Activated CD4-positive, alpha-beta memory T cell treated with anti-CD3 and anti-CD28 coated beads, Interleukin-2, amount 10 ng/mL, durations not matched to agents 7 days and 5 days (primary cell): ENCODE results near the gene IRAK4. TPM values are rescaled to one million over a fixed set of nuclear protein-coding genes. Genes with fewer than 3 reads are reported as not detected.
A peak's percentile ranks its signal among the peaks of the same experiment; 100 is the strongest.

ENCODE experiments used
- CTCF ChIA-PET: fragments of 350-600 bp; sonication (Branson Sonifier 250); formaldehyde crosslinking; loops from one replicate; lab custom pipeline; 2021; ENCODE audit warnings: antibody characterized with exemption, inconsistent platforms; lab: Charles Lee
- POLR2A ChIA-PET: fragments of 350-600 bp; sonication (Branson Sonifier 250); formaldehyde crosslinking; loops from one replicate; lab custom pipeline; 2021; ENCODE audit warnings: antibody characterized with exemption; lab: Charles Lee
- DNase-seq: peaks from one replicate; pipeline ENCODE4 v3.0.0-alpha.2; 2020
- H3K27ac Mint-ChIP-seq: one replicate; pipeline ENCODE4 v1.8.0; 2021; ENCODE audit warnings: mild to moderate bottlenecking, mixed read lengths
- H3K27me3 Mint-ChIP-seq: one replicate; pipeline ENCODE4 v1.8.0; 2021; ENCODE audit warnings: mixed read lengths
- H3K36me3 Mint-ChIP-seq: one replicate; pipeline ENCODE4 v1.8.0; 2021; ENCODE audit warnings: low read depth, mixed read lengths
- H3K4me1 Mint-ChIP-seq: one replicate; pipeline ENCODE4 v1.8.0; 2021; ENCODE audit warnings: mixed read lengths
- H3K4me3 Mint-ChIP-seq: one replicate; pipeline ENCODE4 v1.8.0; 2021; ENCODE audit warnings: mild to moderate bottlenecking, mixed read lengths
- H3K9me3 Mint-ChIP-seq: one replicate; pipeline ENCODE4 v1.8.0; 2021; ENCODE audit warnings: mixed read lengths
- total RNA-seq, 2 experiments: library from RNA; stranded (reverse); gene quantifications; one replicate each; pipeline ENCODE4 v1.2.3, GENCODE V29; 2021

Gene IRAK4
- total RNA-seq, result 10 to 100 TPM; 44.3 to 46.0 TPM

- Mint-ChIP-seq H3K4me3 (peak within 1 kb of the TSS; percentile 97), H3K4me1 (peaks cover 64% of the 10 kb centered on the region), H3K27ac (peak within 1 kb of the TSS; percentile 99), H3K9me3 (no peaks in the 10 kb centered on the region), H3K27me3 (no peaks in the 10 kb centered on the region), H3K36me3 (peaks cover 49% of the 10 kb centered on the region)
- peak; percentile 96 for DNase-seq
- POLR2A ChIA-PET, result interaction anchor here (0.8 to 4.2 kb wide), 15 partner anchors 9 to 124 kb away, joined by 3 to 88 read pairs (median 5); partner anchors contain the start of genes TMEM117 and TWF1
- CTCF ChIA-PET, result interaction anchor here (0.7 to 2.0 kb wide), 12 partner anchors 9 to 1338 kb away, joined by 3 to 8 read pairs (median 4); partner anchors contain the start of gene TWF1
Measured at GRCh38 chr12:43758728-43759563, at the start of gene IRAK4, which contains the start of gene PUS7L. IRAK4 (plus strand) TSS chr12:43758951; CDS start chr12:43768112, 9,161 bp downstream. PUS7L (minus strand) TSS chr12:43758790; CDS start chr12:43755245, 3,545 bp downstream.

- H3K4me3 Mint-ChIP-seq, result no peak overlapping the region
- no peaks in the 10 kb centered on the region for H3K36me3 Mint-ChIP-seq
- ChIA-PET POLR2A (no interaction called here), CTCF (no interaction called here)
- no peaks in the 10 kb centered on the region for H3K4me1 Mint-ChIP-seq
- H3K27ac Mint-ChIP-seq, result no peak overlapping the region
- DNase-seq, result no peak
- H3K27me3 Mint-ChIP-seq, result peaks cover 21% of the 10 kb centered on the region
- no peaks in the 10 kb centered on the region for H3K9me3 Mint-ChIP-seq
Measured at GRCh38 chr12:43711348-43711747, 47.4 kb upstream of the IRAK4 start.

- no peaks in the 10 kb centered on the region for H3K27me3 Mint-ChIP-seq
- ChIA-PET CTCF (no interaction called here), POLR2A (no interaction called here)
- H3K36me3 Mint-ChIP-seq, result peaks cover 19% of the 10 kb centered on the region
- no peak overlapping the region for H3K27ac Mint-ChIP-seq
- no peaks in the 10 kb centered on the region for H3K4me1 Mint-ChIP-seq
- no peak overlapping the region for H3K4me3 Mint-ChIP-seq
- DNase-seq, result no peak
- no peaks in the 10 kb centered on the region for H3K9me3 Mint-ChIP-seq
Measured at GRCh38 chr12:43722621-43723020, 36.1 kb upstream of the IRAK4 start.

GRCh38 chr12:43723134-43723533, 35.6 kb upstream of the IRAK4 start:
- CTCF ChIA-PET, result no interaction called here
- H3K27me3 Mint-ChIP-seq, result no peaks in the 10 kb centered on the region
- POLR2A ChIA-PET, result no interaction called here

GRCh38 chr12:43728117-43728516, 30.6 kb upstream of the IRAK4 start:
- H3K4me1 Mint-ChIP-seq, result peaks cover 6% of the 10 kb centered on the region
- H3K27ac Mint-ChIP-seq, result no peak overlapping the region
- ChIA-PET POLR2A (no interaction called here), CTCF (no interaction called here)
- no peak overlapping the region for H3K4me3 Mint-ChIP-seq
- H3K27me3 Mint-ChIP-seq, result no peaks in the 10 kb centered on the region
- no peaks in the 10 kb centered on the region for H3K9me3 Mint-ChIP-seq
- DNase-seq, result no peak
- H3K36me3 Mint-ChIP-seq, result peaks cover 24% of the 10 kb centered on the region

More at GRCh38 chr12:43723134-43723533, 35.6 kb upstream of the IRAK4 start:
- Mint-ChIP-seq H3K4me1 (no peaks in the 10 kb centered on the region), H3K36me3 (peaks cover 19% of the 10 kb centered on the region), H3K9me3 (no peaks in the 10 kb centered on the region), H3K27ac (no peak overlapping the region), H3K4me3 (no peak overlapping the region)
- DNase-seq, result no peak

- POLR2A ChIA-PET, result no interaction called here
Measured at GRCh38 chr12:43728698-43729097, 30.1 kb upstream of the IRAK4 start.

GRCh38 chr12:43730283-43730682, 28.5 kb upstream of the IRAK4 start:
- no peaks in the 10 kb centered on the region for H3K9me3 Mint-ChIP-seq
- no peak overlapping the region for H3K27ac Mint-ChIP-seq
- H3K36me3 Mint-ChIP-seq, result peaks cover 30% of the 10 kb centered on the region
- POLR2A ChIA-PET, result no interaction called here
- DNase-seq, result no peak
- CTCF ChIA-PET, result interaction anchor here (1.0 kb wide), 1 partner anchor 287 kb away, joined by 3 read pairs; no protein-coding TSS in a partner anchor
- peaks cover 6% of the 10 kb centered on the region for H3K4me1 Mint-ChIP-seq
- H3K27me3 Mint-ChIP-seq, result no peaks in the 10 kb centered on the region
- H3K4me3 Mint-ChIP-seq, result no peak overlapping the region

More at GRCh38 chr12:43728698-43729097, 30.1 kb upstream of the IRAK4 start:
- Mint-ChIP-seq H3K9me3 (no peaks in the 10 kb centered on the region), H3K27me3 (no peaks in the 10 kb centered on the region), H3K27ac (no peak overlapping the region), H3K4me3 (no peak overlapping the region), H3K4me1 (peaks cover 6% of the 10 kb centered on the region), H3K36me3 (peaks cover 25% of the 10 kb centered on the region)
- CTCF ChIA-PET, result no interaction called here
- DNase-seq, result no peak

- peaks cover 27% of the 10 kb centered on the region for H3K36me3 Mint-ChIP-seq
- peaks cover 6% of the 10 kb centered on the region for H3K4me1 Mint-ChIP-seq
- DNase-seq, result no peak
- no peaks in the 10 kb centered on the region for H3K9me3 Mint-ChIP-seq
- no peak overlapping the region for H3K27ac Mint-ChIP-seq
- ChIA-PET CTCF (interaction anchor here (0.6 to 1.1 kb wide), 2 partner anchors 149 to 626 kb away, joined by 3 read pairs; no protein-coding TSS in a partner anchor), POLR2A (no interaction called here)
- H3K27me3 Mint-ChIP-seq, result no peaks in the 10 kb centered on the region
- H3K4me3 Mint-ChIP-seq, result no peak overlapping the region
Measured at GRCh38 chr12:43733687-43734086, 25.1 kb upstream of the IRAK4 start.

- ChIA-PET POLR2A (no interaction called here), CTCF (interaction anchor here (0.6 kb wide), 1 partner anchor 53 kb away, joined by 6 read pairs; no protein-coding TSS in a partner anchor)
- Mint-ChIP-seq H3K36me3 (peaks cover 39% of the 10 kb centered on the region), H3K4me1 (no peaks in the 10 kb centered on the region), H3K27ac (no peak overlapping the region), H3K9me3 (no peaks in the 10 kb centered on the region), H3K27me3 (no peaks in the 10 kb centered on the region), H3K4me3 (no peak overlapping the region)
- no peak for DNase-seq
Measured at GRCh38 chr12:43736927-43737440, 21.8 kb upstream of the IRAK4 start.

- H3K27ac Mint-ChIP-seq, result no peak overlapping the region
- POLR2A ChIA-PET, result no interaction called here
- CTCF ChIA-PET, result no interaction called here
- no peak overlapping the region for H3K4me3 Mint-ChIP-seq
- peaks cover 42% of the 10 kb centered on the region for H3K36me3 Mint-ChIP-seq
- H3K4me1 Mint-ChIP-seq, result no peaks in the 10 kb centered on the region
- no peaks in the 10 kb centered on the region for H3K27me3 Mint-ChIP-seq
- DNase-seq, result no peak
- H3K9me3 Mint-ChIP-seq, result no peaks in the 10 kb centered on the region
Measured at GRCh38 chr12:43737646-43738045, 21.1 kb upstream of the IRAK4 start.

- Mint-ChIP-seq H3K27ac (no peak overlapping the region), H3K36me3 (peaks cover 57% of the 10 kb centered on the region), H3K4me1 (no peaks in the 10 kb centered on the region), H3K27me3 (no peaks in the 10 kb centered on the region), H3K4me3 (no peak overlapping the region), H3K9me3 (peaks cover 3% of the 10 kb centered on the region)
- CTCF ChIA-PET, result no interaction called here
- POLR2A ChIA-PET, result no interaction called here
- no peak for DNase-seq
Measured at GRCh38 chr12:43740511-43741100, 18.1 kb upstream of the IRAK4 start.

- POLR2A ChIA-PET, result no interaction called here
Measured at GRCh38 chr12:43742106-43742505, 16.6 kb upstream of the IRAK4 start.

GRCh38 chr12:43744826-43745225, 13.9 kb upstream of the IRAK4 start:
- peaks cover 3% of the 10 kb centered on the region for H3K9me3 Mint-ChIP-seq
- no peaks in the 10 kb centered on the region for H3K4me1 Mint-ChIP-seq
- no peak for DNase-seq
- H3K36me3 Mint-ChIP-seq, result peaks cover 46% of the 10 kb centered on the region
- H3K27me3 Mint-ChIP-seq, result no peaks in the 10 kb centered on the region
- ChIA-PET CTCF (no interaction called here), POLR2A (no interaction called here)
- no peak overlapping the region for H3K4me3 Mint-ChIP-seq
- no peak overlapping the region for H3K27ac Mint-ChIP-seq

More at GRCh38 chr12:43742106-43742505, 16.6 kb upstream of the IRAK4 start:
- CTCF ChIA-PET, result no interaction called here
- Mint-ChIP-seq H3K27me3 (no peaks in the 10 kb centered on the region), H3K27ac (no peak overlapping the region), H3K4me3 (no peak overlapping the region), H3K36me3 (peaks cover 54% of the 10 kb centered on the region), H3K9me3 (peaks cover 3% of the 10 kb centered on the region), H3K4me1 (no peaks in the 10 kb centered on the region)
- no peak for DNase-seq
